G401.6 (cell line): ENCODE measurements around the gene ERC1.

Experiments used
- FAIRE-seq: peaks from 2 replicates; lab custom pipeline; 2012; peaks lifted over from hg19 to GRCh38; lab: Jason Lieb, UNC

The ERC1 gene

DNA sequence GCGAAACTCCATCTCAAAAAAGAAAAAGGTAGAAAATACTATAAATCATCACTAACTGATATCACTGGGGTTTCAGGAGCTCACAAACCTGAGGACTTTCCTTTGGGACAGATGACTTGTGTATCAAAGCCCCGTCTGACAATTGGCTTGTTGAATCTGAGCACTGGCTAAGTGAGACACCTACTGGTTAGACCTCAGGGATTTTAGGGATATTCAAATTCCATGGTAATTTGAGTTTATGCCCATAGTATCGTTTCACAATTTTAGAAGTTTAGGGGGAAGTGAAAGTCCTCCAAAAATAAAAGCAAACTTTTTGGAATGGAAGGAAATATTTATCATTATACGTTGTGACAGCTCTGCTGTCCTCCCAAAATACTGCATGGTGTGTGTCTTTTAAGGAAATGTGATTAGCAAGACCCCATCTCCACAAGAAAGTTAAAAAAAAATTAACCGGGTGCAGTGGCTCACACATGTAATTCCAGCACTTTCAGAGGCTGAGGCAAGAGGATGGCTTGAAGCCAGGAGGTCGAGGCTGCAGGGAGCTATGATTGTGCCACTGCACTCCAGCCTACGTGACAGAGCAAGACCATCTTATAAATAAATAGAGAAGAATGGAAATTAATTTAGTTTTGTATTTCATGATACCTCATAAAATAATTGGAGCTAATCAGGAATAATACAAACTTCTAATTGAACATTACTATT is 554.1 kb downstream of the ERC1 start:
- no peak for FAIRE-seq
